ENCODE results near the gene MGAT5. TPM values are rescaled to one million over a fixed set of nuclear protein-coding genes. Genes with fewer than 3 reads are reported as not detected.

Gene MGAT5
- total RNA-seq, 3 donors from 2014 or later (not counting 1 experiment from before 2014, with no cell fraction given) = 39.7 to 58.2 (median 57.0) TPM

- Histone ChIP-seq H3K4me1 (ENCODE audit: control insufficient read depth, insufficient read depth, low read length) (no peaks in the 10 kb centered on the region), H3K27me3 (ENCODE audit: control insufficient read depth, insufficient read depth, low read length) (no peaks in the 10 kb centered on the region), H3K9me3 (ENCODE audit: control insufficient read depth, insufficient read depth, low read length) (no peaks in the 10 kb centered on the region), H3K4me3 (ENCODE audit: low read length) (no peak overlapping the region), H3K36me3 (ENCODE audit: control insufficient read depth, insufficient read depth, low read length) (peaks cover 21% of the 10 kb centered on the region), H3K27ac (ENCODE audit: low read length) (no peak overlapping the region)
- Mint-ChIP-seq H3K4me3 (no peak overlapping the region), H3K27ac (no peak overlapping the region), H3K9me3 (no peaks in the 10 kb centered on the region), H3K36me3 (peaks cover 18% of the 10 kb centered on the region), H3K27me3 (ENCODE audit: low read depth in 2 of 2) (no peaks in the 10 kb centered on the region), H3K4me1 (peaks cover 0 to 19% of the 10 kb centered on the region in 2 donors)
- ATAC-seq = no peak
- no peak for DNase-seq
- TF ChIP-seq, protein P1, sequence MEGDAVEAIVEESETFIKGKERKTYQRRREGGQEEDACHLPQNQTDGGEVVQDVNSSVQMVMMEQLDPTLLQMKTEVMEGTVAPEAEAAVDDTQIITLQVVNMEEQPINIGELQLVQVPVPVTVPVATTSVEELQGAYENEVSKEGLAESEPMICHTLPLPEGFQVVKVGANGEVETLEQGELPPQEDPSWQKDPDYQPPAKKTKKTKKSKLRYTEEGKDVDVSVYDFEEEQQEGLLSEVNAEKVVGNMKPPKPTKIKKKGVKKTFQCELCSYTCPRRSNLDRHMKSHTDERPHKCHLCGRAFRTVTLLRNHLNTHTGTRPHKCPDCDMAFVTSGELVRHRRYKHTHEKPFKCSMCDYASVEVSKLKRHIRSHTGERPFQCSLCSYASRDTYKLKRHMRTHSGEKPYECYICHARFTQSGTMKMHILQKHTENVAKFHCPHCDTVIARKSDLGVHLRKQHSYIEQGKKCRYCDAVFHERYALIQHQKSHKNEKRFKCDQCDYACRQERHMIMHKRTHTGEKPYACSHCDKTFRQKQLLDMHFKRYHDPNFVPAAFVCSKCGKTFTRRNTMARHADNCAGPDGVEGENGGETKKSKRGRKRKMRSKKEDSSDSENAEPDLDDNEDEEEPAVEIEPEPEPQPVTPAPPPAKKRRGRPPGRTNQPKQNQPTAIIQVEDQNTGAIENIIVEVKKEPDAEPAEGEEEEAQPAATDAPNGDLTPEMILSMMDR (IDR thresholded peaks at IDR 0.05) = no peak
- 94% methylated on average over 4 of the region's 4 CpGs for WGBS (ENCODE audit: insufficient coverage)
- intact Hi-C loops (cut with micrococcal nuclease) = no loop called here
Measured at GRCh38 chr2:134429886-134430285, 176.0 kb downstream of the MGAT5 start.

DNA sequence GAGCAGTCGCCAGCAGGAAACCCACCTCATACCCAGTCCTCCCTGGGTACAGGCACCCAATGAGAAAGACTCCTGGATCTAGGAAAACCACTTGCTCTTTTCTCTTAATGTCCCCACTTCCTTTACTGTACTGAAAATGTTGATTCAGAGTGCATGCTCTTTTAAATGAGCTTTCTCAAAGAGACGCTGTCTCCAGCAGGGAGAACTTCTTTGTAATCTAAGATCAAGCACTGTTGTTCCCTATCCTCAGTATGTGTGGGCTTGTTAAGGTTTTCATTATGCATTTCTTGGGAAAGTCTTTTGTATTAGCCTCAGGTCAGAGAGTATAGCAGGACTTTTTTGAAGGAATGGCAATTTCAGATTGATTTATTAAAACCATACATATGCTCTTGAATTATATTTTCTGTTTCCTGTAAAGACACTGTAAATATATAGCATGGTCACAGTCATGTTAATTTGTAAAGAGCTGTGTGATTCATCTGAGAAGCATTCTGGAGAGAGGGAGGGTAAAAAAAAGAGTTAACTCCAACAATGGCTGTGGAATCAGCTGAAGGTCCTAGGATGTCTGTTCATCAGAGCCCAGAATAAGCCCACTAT is 178.1 kb downstream of the MGAT5 start:
- Histone ChIP-seq H3K27me3 (ENCODE audit: control insufficient read depth, insufficient read depth, low read length) (no peaks in the 10 kb centered on the region), H3K36me3 (ENCODE audit: control insufficient read depth, insufficient read depth, low read length) (peaks cover 23% of the 10 kb centered on the region), H3K4me3 (ENCODE audit: low read length) (no peak overlapping the region), H3K27ac (ENCODE audit: low read length) (no peak overlapping the region), H3K9me3 (ENCODE audit: control insufficient read depth, insufficient read depth, low read length) (no peaks in the 10 kb centered on the region), H3K4me1 (ENCODE audit: control insufficient read depth, insufficient read depth, low read length) (no peaks in the 10 kb centered on the region)
- Mint-ChIP-seq H3K36me3 (peaks cover 13% of the 10 kb centered on the region), H3K4me3 (no peak overlapping the region), H3K27me3 (ENCODE audit: low read depth in 2 of 2) (no peaks in the 10 kb centered on the region), H3K4me1 (peaks cover 0 to 12% of the 10 kb centered on the region in 2 donors), H3K9me3 (no peaks in the 10 kb centered on the region), H3K27ac (no peak overlapping the region)
- ATAC-seq = no peak
- 97% methylated on average over 2 of the region's 2 CpGs for WGBS (ENCODE audit: insufficient coverage)
- TF ChIP-seq, protein P1 (IDR thresholded peaks at IDR 0.05) = no peak
- intact Hi-C loops (cut with micrococcal nuclease) = no loop called here
- DNase-seq = no peak

DNA sequence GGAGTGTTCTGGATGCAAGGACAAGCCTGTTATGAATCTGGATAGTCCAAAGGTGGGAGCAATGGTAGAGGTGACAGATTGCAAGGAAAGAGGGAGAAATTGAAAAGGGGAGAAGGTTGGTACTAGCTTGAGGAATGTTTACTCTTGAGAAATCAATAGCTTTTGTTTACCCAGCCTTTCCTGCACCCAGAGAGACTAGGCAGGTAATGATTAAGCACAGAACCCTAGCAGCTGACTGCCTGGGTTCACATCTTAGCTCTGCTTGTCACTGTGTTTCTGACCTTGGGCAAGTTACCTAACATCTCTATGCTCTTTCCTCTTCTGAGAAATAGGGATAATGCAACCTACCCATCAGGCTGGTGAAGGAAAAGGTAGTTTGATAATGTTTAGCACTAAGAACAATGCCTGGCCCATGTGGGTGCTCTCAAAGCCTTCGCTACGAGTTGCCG is 178.6 kb downstream of the MGAT5 start:
- 96% methylated on average over 3 of the region's 3 CpGs for WGBS (ENCODE audit: insufficient coverage)
- Mint-ChIP-seq H3K27ac (no peak overlapping the region), H3K36me3 (peaks cover 8% of the 10 kb centered on the region), H3K9me3 (no peaks in the 10 kb centered on the region), H3K27me3 (ENCODE audit: low read depth in 2 of 2) (no peaks in the 10 kb centered on the region), H3K4me1 (peaks cover 0 to 11% of the 10 kb centered on the region in 2 donors), H3K4me3 (no peak overlapping the region)
- H3K9me3 ChIP-seq (ENCODE audit: control insufficient read depth, insufficient read depth, low read length) = no peaks in the 10 kb centered on the region
- no peak overlapping the region for H3K4me3 ChIP-seq (ENCODE audit: low read length)
- TF ChIP-seq, protein P1 (IDR thresholded peaks at IDR 0.05) = no peak
- H3K4me1 ChIP-seq (ENCODE audit: control insufficient read depth, insufficient read depth, low read length) = no peaks in the 10 kb centered on the region
- H3K27ac ChIP-seq (ENCODE audit: low read length) = no peak overlapping the region
- H3K27me3 ChIP-seq (ENCODE audit: control insufficient read depth, insufficient read depth, low read length) = no peaks in the 10 kb centered on the region
- DNase-seq (no peak), ATAC-seq (no peak)
- H3K36me3 ChIP-seq (ENCODE audit: control insufficient read depth, insufficient read depth, low read length) = peaks cover 23% of the 10 kb centered on the region
- intact Hi-C loops (cut with micrococcal nuclease) = no loop called here

GRCh38 chr2:134433469-134433868 is 179.6 kb downstream of the MGAT5 start:
- Histone ChIP-seq H3K9me3 (ENCODE audit: control insufficient read depth, insufficient read depth, low read length) (no peaks in the 10 kb centered on the region), H3K27ac (ENCODE audit: low read length) (no peak overlapping the region), H3K4me3 (ENCODE audit: low read length) (no peak overlapping the region), H3K4me1 (ENCODE audit: control insufficient read depth, insufficient read depth, low read length) (no peaks in the 10 kb centered on the region), H3K27me3 (ENCODE audit: control insufficient read depth, insufficient read depth, low read length) (no peaks in the 10 kb centered on the region), H3K36me3 (ENCODE audit: control insufficient read depth, insufficient read depth, low read length) (peaks cover 19% of the 10 kb centered on the region)
- Mint-ChIP-seq H3K36me3 (no peaks in the 10 kb centered on the region), H3K9me3 (no peaks in the 10 kb centered on the region), H3K4me3 (no peak overlapping the region), H3K4me1 (peaks cover 0 to 6% of the 10 kb centered on the region in 2 donors), H3K27ac (no peak overlapping the region), H3K27me3 (ENCODE audit: low read depth in 2 of 2) (no peaks in the 10 kb centered on the region)
- TF ChIP-seq, protein P1 (IDR thresholded peaks at IDR 0.05) = no peak
- intact Hi-C loops (cut with micrococcal nuclease) = no loop called here
- DNase-seq = no peak
- ATAC-seq = no peak
- WGBS (ENCODE audit: insufficient coverage) = 98% methylated on average over 7 of the region's 7 CpGs
